H7 (cell line): Measurements from ENCODE around the gene NOTCH1. TPM values are rescaled to one million over a fixed set of nuclear protein-coding genes. Genes with fewer than 3 reads are reported as not detected.
A peak's percentile ranks its signal among the peaks of the same experiment; 100 is the strongest.

Source experiments
- DNase-seq: peaks from one replicate; pipeline ENCODE4 v3.0.0; 2012
- H3K27me3 ChIP-seq: 2 replicates; pipeline ENCODE4 v1.6.0; 2011; ENCODE audit warnings: mild to moderate bottlenecking, low read length; ENCODE audit not compliant: control insufficient read depth, insufficient read depth
- H3K36me3 ChIP-seq: replicated peaks from 2 replicates; pipeline ENCODE4 v1.5.1; 2011; ENCODE audit warnings: low read length; ENCODE audit not compliant: control insufficient read depth, insufficient read depth
- H3K4me3 ChIP-seq: 2 replicates; pipeline ENCODE4 v1.5.1; 2011; ENCODE audit warnings: low read depth, mild to moderate bottlenecking, control low read depth, low read length, moderate library complexity; ENCODE audit not compliant: insufficient read depth
- total RNA-seq: library from RNA; depleted of rRNA; stranded (reverse); fragments of >200 nt; shearing (Covaris generic); gene quantifications from 2 replicates; pipeline ENCODE4 v1.2.3, GENCODE V29; 2014

NOTCH1 gene
- total RNA-seq, 1 experiment from 2014 or later = 33.3 TPM

DNA sequence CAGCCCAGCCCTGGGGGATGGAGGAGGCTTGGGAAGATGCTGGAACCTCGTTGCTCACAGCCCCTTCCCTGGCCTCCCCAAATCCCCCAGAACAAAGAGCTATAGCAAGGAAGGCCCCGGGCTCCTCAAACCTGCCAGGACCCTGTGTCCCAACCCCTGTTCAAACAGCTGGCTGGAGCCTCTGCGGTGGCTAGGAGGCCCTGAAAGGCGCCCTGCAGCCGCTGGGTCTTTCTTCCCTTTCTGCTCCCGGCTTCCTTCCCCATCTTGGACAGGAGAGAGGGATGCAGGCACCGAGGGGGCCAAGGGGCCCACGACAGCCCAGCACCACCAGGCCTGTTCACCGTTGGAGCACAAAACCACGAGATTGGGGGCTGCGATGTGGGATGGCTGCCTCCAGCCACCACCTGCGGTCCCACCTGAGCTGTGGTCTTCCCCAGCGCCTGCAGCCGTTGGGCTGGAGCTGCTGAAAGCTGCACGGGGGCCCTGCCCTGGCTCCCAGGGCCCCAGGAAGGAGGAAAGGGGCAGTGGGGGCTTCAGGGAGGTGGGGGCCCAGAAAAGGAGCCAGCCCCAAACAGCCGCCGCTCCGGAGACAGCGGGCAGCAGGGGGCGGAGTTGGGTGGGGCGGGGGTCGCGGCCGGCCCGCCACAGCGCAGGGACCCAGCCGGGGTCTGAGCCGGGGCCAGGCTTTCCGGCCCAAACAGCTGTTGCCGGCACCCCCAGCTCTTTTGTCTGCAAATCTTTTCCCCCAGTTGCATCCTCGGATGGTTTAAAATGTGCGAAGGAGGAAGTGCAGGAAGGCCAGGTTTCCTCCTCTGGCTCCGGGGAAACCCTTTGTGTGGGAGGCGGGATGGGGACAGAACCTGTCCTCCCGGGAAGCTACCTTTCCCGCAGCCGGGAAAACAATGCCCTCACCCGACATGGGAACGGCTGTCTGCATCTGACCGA is 16.1 kb downstream of the NOTCH1 start:
- H3K27me3 ChIP-seq = no peaks in the 10 kb centered on the region
- no peak overlapping the region for H3K4me3 ChIP-seq
- H3K36me3 ChIP-seq = no peaks in the 10 kb centered on the region
- peak; percentile 92 for DNase-seq

DNA sequence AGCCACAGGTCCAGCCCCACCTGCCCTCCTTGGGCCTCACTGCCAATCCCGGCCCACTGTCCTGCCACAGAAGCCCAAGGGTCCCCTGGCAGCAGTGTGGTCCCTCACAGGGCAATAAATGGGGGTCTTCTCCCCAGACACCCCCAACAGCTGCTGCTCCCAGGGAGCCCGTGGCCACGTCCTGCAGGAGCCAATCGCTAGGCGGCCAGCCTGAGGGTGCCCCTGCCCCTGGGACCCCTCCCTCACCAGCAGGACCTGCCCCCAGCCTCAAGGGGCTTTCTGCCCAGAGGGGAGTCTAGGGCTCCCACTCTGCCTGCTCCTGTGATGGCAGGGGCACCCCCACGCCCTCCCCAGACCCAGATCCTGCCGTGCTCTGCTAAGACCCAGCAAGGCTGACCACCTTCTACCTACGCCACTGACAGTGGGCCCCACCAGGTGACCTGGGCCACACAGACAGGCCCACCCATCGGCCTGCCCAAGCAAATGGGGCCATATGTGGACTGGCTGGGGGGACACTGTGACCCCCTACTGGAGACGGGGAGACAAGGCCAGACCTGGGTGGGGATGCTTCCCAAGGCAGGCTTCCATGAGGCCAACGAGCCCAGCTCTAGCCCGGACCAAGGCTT is 17.0 kb downstream of the NOTCH1 start:
- DNase-seq = no peak
- H3K36me3 ChIP-seq = no peaks in the 10 kb centered on the region
- no peak overlapping the region for H3K4me3 ChIP-seq
- H3K27me3 ChIP-seq = no peaks in the 10 kb centered on the region

DNA sequence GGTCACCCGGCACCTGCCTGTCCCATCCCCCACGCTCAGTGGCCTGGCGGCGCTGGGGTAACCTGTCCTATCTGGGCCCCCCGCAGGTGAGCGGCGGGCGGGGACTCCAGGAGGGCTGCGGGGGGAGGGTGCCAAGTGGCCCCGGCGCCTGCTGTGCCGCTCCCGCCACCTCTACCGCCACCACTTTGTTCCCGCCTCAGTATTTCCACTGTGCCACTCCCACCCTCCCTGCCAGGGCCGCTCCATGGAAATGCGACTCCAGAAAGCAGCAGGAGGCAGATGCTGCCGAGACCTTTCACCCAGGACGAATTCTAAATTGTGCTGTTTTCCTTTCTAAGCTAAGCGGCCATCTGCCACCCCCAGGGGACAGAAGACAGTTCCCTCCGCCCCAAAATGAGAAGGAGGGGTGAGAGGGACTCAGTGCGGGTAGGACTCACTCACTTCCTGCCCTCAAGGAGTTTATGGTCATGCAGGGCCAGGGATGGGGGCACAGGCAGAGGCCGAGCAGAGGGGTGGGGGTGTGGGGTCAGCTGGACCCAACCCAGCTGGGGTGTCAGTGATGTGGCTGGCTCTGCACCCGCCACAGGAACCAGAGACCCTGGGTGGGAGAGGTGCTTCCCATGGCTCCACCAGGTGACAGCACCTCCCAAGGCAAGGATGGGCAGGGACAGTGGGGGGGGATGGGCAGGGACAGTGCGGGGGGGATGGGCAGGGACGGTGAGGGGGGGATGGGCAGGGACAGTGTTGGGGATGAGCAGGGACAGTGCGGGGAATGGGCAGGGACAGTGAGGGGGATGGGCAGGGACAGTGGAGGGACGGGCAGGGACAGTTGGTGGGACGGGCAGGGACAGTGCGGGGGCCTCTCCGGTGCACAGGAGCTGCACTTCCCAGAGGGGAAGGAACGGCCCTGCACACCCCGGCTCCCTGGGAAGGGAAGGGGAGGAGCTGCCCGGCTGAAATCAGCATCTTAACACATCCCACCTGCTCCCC is 17.8 kb downstream of the NOTCH1 start:
- peak; percentile 95 for DNase-seq

DNA sequence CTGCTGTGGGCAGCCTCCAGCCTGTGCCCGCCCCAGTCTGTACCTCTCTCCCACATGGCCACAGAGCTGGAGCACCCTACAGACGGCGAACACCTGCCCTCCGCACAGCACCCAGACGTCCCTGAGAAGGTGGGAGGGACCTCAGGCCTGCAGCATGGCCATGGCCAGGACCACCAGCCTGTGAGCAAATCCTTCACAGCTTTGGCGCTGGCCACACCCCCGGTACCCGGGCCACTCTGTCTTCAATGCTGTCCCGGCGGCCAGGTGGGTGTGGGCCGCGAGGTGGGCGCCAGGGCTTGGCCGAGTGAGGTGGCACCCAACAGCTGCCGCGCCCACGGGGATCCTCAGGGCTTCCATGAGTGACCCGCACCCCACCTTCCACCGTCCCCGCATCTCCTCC is 18.7 kb downstream of the NOTCH1 start:
- H3K27me3 ChIP-seq = no peaks in the 10 kb centered on the region
- no peak for DNase-seq
- no peaks in the 10 kb centered on the region; the same call in 1 of the 2 replicates for H3K36me3 ChIP-seq
- H3K4me3 ChIP-seq = no peak overlapping the region

More for the DNA sequence above, 17.8 kb downstream of the NOTCH1 start:
- Histone ChIP-seq H3K4me3 (no peak overlapping the region), H3K27me3 (no peaks in the 10 kb centered on the region), H3K36me3 (no peaks in the 10 kb centered on the region; the same call in 1 of the 2 replicates)

DNA sequence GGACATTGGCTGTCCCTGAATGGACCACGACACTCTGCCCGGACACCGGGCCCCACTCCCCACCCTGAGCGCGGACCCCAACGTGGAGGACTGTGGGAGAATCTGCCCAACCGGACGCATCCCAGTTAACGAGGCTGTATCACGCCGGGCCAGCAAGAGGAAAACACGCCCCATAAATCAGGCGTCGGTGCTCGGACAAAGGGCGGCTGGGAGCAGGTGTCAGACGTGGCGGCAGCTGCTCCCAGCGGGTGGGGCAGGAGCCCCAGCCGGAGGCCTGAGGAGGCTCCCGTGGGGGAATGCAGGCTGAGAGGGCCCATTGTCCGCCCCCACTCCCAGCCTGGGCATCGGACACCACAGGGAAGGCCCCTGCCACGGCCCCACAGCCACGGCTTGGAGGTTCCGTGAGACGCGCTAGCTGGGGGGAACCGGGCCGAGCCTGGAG is 19.2 kb downstream of the NOTCH1 start:
- Histone ChIP-seq H3K27me3 (no peaks in the 10 kb centered on the region), H3K36me3 (no peaks in the 10 kb centered on the region; the same call in 1 of the 2 replicates), H3K4me3 (no peak overlapping the region)
- no peak for DNase-seq

DNA sequence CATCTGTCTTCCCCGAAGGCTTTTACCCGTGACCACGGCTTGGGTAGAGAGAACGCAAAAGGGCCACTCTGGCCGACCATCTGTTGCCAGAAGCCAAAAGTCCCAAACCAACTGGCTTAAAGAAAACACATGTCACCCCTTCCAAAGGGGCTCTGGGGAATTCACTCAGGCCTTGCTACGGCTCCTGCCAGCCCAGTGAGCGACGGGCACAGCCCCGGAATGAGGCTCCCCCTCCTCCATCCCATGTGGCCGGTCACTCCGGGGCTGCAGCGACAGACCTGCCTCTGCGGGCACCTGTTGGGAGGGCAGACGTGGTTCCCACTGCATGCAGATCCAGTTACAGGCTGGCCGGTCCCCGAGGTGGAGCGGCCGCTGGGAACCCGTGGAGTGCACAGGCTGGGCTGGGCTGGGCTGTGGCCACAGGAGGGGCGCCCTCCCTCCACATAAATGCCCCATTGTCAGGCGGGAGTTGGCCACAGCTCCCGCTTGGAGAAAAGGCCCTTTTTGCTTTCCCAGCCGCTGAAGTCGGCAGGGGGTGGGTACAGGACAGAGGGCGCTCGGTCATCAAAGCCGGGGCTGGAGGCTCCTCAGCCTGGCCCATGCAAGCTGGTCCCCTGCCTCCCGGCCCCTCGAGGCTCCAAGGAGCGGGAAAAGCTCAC is 19.9 kb downstream of the NOTCH1 start:
- DNase-seq = peak; percentile 81
- Histone ChIP-seq H3K27me3 (no peaks in the 10 kb centered on the region), H3K4me3 (no peak overlapping the region), H3K36me3 (no peaks in the 10 kb centered on the region; the same call in 1 of the 2 replicates)

DNA sequence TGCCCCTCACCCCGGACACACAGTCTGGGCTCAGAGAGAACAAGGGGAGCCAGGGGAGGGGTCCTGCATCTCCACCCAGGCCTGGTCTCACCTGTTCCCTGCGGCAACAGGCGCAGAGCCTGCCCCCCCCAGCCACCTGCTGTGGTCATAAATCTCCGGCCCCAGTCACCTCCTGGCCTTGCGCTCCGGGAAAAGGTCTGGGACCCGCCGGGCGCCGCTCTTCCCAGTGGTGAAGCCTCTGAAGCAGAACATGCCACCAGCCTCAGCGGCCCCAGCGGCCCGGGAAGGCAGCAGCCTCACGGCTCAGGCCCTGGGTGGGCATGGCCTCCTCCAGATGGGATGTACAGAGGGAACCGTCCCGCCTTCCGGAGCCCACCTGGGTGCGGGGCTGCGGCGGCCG is 20.6 kb downstream of the NOTCH1 start:
- no peaks in the 10 kb centered on the region for H3K27me3 ChIP-seq
- DNase-seq = peak; percentile 65

DNA sequence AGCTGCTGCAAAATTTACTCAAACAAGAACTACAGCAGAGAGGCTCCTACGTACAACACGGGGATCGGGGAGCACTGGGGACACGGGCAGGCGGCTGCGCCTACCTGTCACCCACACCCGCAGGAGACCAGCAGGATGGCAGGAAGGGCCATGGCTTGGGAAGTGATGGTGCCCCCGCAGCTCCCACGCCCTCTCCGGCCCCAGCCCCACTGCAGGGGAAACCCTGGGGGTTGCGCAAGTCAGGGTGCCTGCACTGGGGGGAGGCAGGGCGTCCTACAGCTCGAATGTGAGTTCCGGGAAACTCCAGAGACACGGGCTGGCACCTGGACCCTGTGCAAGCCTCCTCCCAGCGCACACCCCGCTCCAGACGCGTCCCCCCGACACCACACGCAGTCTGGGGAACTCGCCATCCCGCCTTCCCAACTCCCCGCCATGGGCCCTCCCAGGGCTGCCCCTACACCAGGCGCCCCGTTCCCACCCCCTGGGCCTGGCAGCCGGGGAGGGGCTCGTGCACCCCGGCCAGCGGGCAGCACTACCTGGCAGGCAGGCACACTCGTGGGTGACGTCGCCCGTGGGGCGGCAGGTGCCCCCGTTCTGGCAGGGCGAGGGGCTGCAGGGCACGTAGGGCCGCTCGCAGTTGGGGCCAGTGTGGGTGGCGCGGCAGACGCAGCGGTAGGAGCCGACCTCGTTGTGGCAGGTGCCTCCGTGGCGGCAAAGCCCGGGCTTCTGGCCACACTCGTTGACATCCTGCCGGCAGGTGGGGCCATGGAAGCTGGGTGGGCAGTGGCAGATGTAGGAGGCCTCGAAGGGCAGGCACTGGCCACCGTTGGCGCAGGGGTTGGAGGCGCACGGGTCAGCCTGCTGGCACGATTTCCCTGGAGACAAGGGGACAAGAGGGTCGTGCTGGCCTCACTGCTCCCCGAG is 23.3 kb downstream of the NOTCH1 start:
- H3K27me3 ChIP-seq = no peaks in the 10 kb centered on the region

More for the DNA sequence above, 20.6 kb downstream of the NOTCH1 start:
- H3K36me3 ChIP-seq = no peaks in the 10 kb centered on the region; the same call in 1 of the 2 replicates
- no peak overlapping the region for H3K4me3 ChIP-seq

DNA sequence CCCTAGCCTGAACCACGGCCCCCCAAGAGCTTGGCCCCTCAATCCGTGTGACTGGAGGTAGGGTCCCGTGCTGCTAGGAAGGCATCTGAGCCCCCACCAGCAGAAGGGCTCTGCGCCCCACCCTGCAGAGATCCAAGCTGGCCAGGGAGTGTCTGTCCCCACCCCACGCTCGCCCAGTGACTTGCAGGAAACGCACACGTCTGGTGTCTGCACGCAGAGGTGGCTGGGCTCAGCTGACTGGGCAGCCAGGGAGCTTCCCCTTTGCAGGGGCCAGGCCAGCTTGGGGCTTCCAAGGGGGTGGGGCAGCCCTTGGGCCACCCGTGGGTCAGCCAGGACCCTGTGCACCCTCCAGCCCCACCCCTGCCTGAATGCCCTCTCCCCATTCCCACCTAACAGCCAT is 24.3 kb downstream of the NOTCH1 start:
- DNase-seq = peak; percentile 65
- Histone ChIP-seq H3K36me3 (peaks cover 4% of the 10 kb centered on the region), H3K27me3 (no peaks in the 10 kb centered on the region), H3K4me3 (no peak overlapping the region)

More for the DNA sequence above, 23.3 kb downstream of the NOTCH1 start:
- peaks cover 4% of the 10 kb centered on the region for H3K36me3 ChIP-seq
- no peak overlapping the region for H3K4me3 ChIP-seq
- DNase-seq = peak; percentile 66

DNA sequence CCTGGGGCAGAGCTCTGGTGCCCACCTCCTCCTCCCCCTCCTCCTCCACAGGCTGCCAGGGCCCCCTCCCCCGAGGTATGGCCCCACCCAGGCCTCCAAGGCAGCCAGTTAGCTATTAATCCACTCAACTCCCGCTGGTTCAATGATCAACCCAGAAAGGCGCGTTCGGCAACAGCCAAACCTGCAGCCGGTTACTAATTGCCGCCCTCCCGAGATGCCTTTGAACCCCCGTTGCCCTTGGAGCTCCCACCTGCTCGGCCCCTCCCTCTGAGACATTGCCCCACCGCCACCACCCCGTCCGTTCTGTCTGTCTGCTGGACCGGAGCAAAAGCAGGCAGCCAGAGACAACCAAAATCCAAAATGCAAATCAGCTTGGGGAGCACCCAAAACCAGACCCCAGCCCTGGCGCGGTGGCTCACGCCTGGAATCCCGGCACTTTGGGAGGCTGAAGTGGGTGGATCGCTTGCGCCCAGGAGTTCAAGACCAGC is 25.8 kb downstream of the NOTCH1 start:
- H3K36me3 ChIP-seq = peaks cover 6% of the 10 kb centered on the region
- H3K27me3 ChIP-seq = no peaks in the 10 kb centered on the region
- DNase-seq = peak; percentile 69
- H3K4me3 ChIP-seq = no peak overlapping the region

DNA sequence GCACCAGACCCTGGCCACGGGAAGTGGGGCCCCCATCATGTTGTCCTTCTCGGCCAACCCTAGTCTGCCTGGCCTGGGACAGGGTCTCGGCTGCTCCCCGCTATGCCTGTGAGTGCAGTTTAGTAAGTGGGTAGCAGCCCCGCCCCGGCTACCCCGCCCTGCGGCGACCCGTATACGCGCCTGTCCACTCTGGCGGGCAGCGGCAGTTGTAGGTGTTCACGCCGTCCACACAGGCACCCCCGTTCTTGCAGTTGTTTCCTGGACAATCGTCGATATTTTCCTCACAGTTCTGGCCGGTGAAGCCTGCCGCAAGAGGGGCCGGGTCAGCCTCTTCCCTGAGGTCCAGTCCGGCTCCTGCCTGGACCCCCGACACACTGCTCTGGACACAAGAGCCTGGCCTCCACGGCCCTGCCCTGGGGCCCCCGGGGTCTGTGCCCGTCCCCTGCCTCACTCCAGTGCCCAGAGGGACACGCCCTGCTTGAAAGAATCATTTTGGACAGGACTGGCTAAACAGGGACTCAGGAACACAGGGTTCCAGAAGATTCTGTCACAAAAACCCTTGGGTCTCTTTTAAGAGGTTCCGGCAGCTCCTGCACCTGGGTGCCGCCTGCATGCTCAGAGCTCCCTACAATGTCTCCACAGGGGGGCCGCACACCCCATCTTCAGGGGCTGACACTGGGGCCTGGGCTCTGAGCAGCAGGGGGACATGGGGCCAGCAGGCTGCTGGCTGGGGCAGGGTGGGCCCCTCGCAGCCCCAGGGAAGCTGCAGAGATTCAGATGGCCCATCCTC is 26.4 kb downstream of the NOTCH1 start:
- Histone ChIP-seq H3K36me3 (peaks cover 10% of the 10 kb centered on the region), H3K4me3 (no peak overlapping the region), H3K27me3 (no peaks in the 10 kb centered on the region)
- peak; percentile 65 for DNase-seq

DNA sequence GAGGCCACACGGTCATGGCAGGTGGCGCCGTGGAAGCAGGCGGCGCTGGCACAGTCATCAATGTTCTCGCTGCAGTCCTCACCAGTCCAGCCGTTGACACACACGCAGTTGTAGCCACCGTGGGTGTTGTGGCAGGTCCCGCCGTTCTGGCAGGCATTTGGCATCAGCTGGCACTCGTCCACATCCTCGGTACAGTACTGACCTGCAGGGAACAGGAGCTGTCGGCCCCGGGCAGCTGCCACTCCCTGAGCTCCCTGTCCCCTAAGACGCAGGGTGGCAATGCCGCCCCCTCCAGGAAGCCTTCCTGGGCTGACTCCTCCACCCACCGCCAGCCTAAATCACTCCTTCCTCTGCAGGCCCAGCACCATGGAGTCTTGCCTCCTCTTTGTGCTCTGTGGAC is 27.2 kb downstream of the NOTCH1 start:
- Histone ChIP-seq H3K36me3 (peaks cover 13% of the 10 kb centered on the region), H3K27me3 (no peaks in the 10 kb centered on the region), H3K4me3 (no peak overlapping the region)
- DNase-seq = peak; percentile 66
